ENCODE data around the gene CP. TPM values are rescaled to one million over a fixed set of nuclear protein-coding genes. Genes with fewer than 3 reads are reported as not detected.

Gene CP
- total and polyA plus RNA-seq, 9 of the 15 experiments (the other 6 are each of a cell fraction or from before 2014, with no cell fraction given): 0.30 to 0.75 TPM; not detected in 7

- ATAC-seq (no peak), FAIRE-seq (no peak), DNase-seq (ENCODE audit: extremely low read depth in 1 of 4, low spot score in 3 of 4) (no peak)
- Histone ChIP-seq H3K9me3 (replicated peaks; ENCODE audit: control insufficient read depth, insufficient read depth, low read depth, low read length) (no peaks in the 10 kb centered on the region), H3K9me1 (ENCODE audit: control insufficient read depth, insufficient read depth, low read length) (no peaks in the 10 kb centered on the region), H3K4me3 (no peak overlapping the region), H3K4me2 (ENCODE audit: insufficient read depth, low read length) (no peak overlapping the region), H2AFZ (ENCODE audit: low read depth, low read length) (no peak overlapping the region), H3K9ac (ENCODE audit: insufficient read depth in 1 of 2, low read depth in 2 of 2, low read length in 2 of 2) (no peak overlapping the region), H3K27me3 (ENCODE audit: control insufficient read depth in 2 of 2, insufficient read depth in 2 of 2, low read length in 2 of 2) (peaks cover 14 to 19% of the 10 kb centered on the region in 2 experiments; a peak in 4 of 5 replicates), H3K36me3 (ENCODE audit: control insufficient read depth, insufficient read depth, low read length) (no peaks in the 10 kb centered on the region), H3K27ac (ENCODE audit: extremely low read depth, low read depth, low read length) (no peak overlapping the region), H3K4me1 (replicated peaks in 1 of 2; ENCODE audit: control insufficient read depth in 2 of 2, insufficient read depth in 2 of 2, low read length in 2 of 2) (no peaks in the 10 kb centered on the region; a peak in 1 of 5 replicates), H4K20me1 (replicated peaks; ENCODE audit: control insufficient read depth, insufficient read depth, low read length) (no peaks in the 10 kb centered on the region), H3K79me2 (ENCODE audit: control insufficient read depth, insufficient read depth, low read length) (no peaks in the 10 kb centered on the region)
- in situ Hi-C loops (cut with MboI): no loop called here
- no TSS peak for BruUV-seq (replicated peaks)
- no peak for TF ChIP-seq MTF1 (CRISPR knock-in tag; IDR thresholded peaks at IDR 0.05; ENCODE audit: borderline replicate concordance)
- no peak for TF ChIP-seq PRMT5 (CRISPR knock-in tag; IDR thresholded peaks at IDR 0.05)
- no peak for TF ChIP-seq MAZ (CRISPR knock-in tag; conservative IDR thresholded peaks at IDR 0.05 in 1 of 2, IDR thresholded peaks at IDR 0.05 in 1 of 2)
- no peak for TF ChIP-seq PATZ1 (CRISPR knock-in tag; IDR thresholded peaks at IDR 0.05; ENCODE audit: borderline replicate concordance)
- TF ChIP-seq, protein P1, sequence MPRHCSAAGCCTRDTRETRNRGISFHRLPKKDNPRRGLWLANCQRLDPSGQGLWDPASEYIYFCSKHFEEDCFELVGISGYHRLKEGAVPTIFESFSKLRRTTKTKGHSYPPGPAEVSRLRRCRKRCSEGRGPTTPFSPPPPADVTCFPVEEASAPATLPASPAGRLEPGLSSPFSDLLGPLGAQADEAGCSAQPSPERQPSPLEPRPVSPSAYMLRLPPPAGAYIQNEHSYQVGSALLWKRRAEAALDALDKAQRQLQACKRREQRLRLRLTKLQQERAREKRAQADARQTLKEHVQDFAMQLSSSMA (CRISPR knock-in tag; IDR thresholded peaks at IDR 0.05): no peak
- TF ChIP-seq FIP1L1 (IDR thresholded peaks at IDR 0.05; ENCODE audit: low read depth, low read length, poor library complexity, severe bottlenecking): no peak
- no peak for TF ChIP-seq DNMT1 (IDR thresholded peaks at IDR 0.05)
- no peak for TF ChIP-seq HNRNPUL1 (IDR thresholded peaks at IDR 0.05; ENCODE audit: low read length)
- TF ChIP-seq SP1 (CRISPR knock-in tag; IDR thresholded peaks at IDR 0.05): no peak
- CTCF ChIA-PET (ENCODE audit: low intra/inter-chr PET ratio): interaction anchor here (0.6 kb wide), 1 partner anchor 44 kb away, joined by 3 read pairs; no protein-coding TSS in a partner anchor
- WGBS (ENCODE audit: insufficient coverage, low coverage, missing lambda C conversion rate): 10% methylated on average over 7 of the region's 7 CpGs
- POLR2A ChIA-PET: no interaction called here
- intact Hi-C loops (cut with micrococcal nuclease): no loop called here
Measured at GRCh38 chr3:149198611-149199010, 23.0 kb downstream of the CP start.
